Vagina (tissue), 2 donors: ENCODE data around the gene WDR70.

Source experiments
- CTCF ChIP-seq, 3 experiments: fragments of 450-650 bp in 2 of 3; fragments of 200-600 bp in 1 of 3; sonication (generic) in 1 of 3; IDR thresholded peaks; one replicate each; pipeline ENCODE4 v1.5.1; 2017 to 2019; ENCODE audit warnings: antibody characterized with exemption in 3 of 3, mild to moderate bottlenecking in 2 of 3, moderate library complexity in 2 of 3
- POLR2A ChIP-seq, 2 donors: fragments of 450-650 bp; IDR thresholded peaks; one replicate each; pipeline ENCODE4 v1.6.1; 2017; ENCODE audit warnings: antibody characterized with exemption in 2 of 2, mild to moderate bottlenecking in 2 of 2, moderate library complexity in 2 of 2
- POLR2AphosphoS5 ChIP-seq, 2 donors: sonication (generic); formaldehyde crosslinking; IDR thresholded peaks; one replicate each; pipeline ENCODE4 v1.9.0; 2017; ENCODE audit warnings: antibody characterized with exemption in 2 of 2, mild to moderate bottlenecking in 2 of 2, low read depth in 1 of 2; ENCODE audit not compliant: insufficient read depth in 1 of 2

GRCh38 chr5:37436146-37436934 is 57.2 kb downstream of the WDR70 start:
- no peak for TF ChIP-seq CTCF (IDR thresholded peaks at IDR 0.05)
- TF ChIP-seq POLR2AphosphoS5 (IDR thresholded peaks at IDR 0.05; ENCODE audit: insufficient read depth in 1 of 2, low read depth in 1 of 2), result no peak
- TF ChIP-seq POLR2A (IDR thresholded peaks at IDR 0.05), result no peak
